SU-DHL-6 (cell line): ENCODE data around the gene IFITM5.
"Not testable (repeated sequence)": the region's sequence is repeated elsewhere in the genome, so short reads cannot be mapped to it uniquely, and the experiment has no call there.

Experiments used
- H2AFZ ChIP-seq: fragments of 200-600 bp; sonication (generic); 2 replicates; pipeline ENCODE4 v1.6.1; 2014; ENCODE audit warnings: low read depth, mild to moderate bottlenecking, moderate library complexity, mixed read lengths, antibody characterized with exemption, low read length; ENCODE audit not compliant: severe bottlenecking
- H3F3A ChIP-seq: fragments of 200-600 bp; shearing (Covaris generic); 2 replicates; pipeline ENCODE4 v1.6.0; 2016; ENCODE audit warnings: antibody characterized with exemption, mild to moderate bottlenecking; ENCODE audit not compliant: insufficient read depth
- H3K27ac ChIP-seq: fragments of 200-600 bp; sonication (generic); 2 replicates; pipeline ENCODE4 v1.5.1; 2016; ENCODE audit warnings: low read depth, mild to moderate bottlenecking, low read length, moderate library complexity, mixed read lengths
- H3K27me3 ChIP-seq: fragments of 200-600 bp; sonication (generic), shearing (Covaris generic); 2 replicates; pipeline ENCODE4 v1.6.0; 2014; ENCODE audit warnings: mild to moderate bottlenecking, low read length
- H3K36me3 ChIP-seq: fragments of 200-600 bp; sonication (generic); 2 replicates; pipeline ENCODE4 v1.6.1; 2014; ENCODE audit warnings: mild to moderate bottlenecking, low read length, mixed read lengths
- H3K4me2 ChIP-seq: fragments of 300-600, 200-600 bp; shearing (Covaris generic), sonication (generic); 2 replicates; pipeline ENCODE4 v1.6.0; 2014; ENCODE audit warnings: low read length, low read depth, mild to moderate bottlenecking; ENCODE audit not compliant: poor library complexity, severe bottlenecking
- H3K4me3 ChIP-seq: fragments of 200-600 bp; sonication (generic); 2 replicates; pipeline ENCODE4 v1.5.1; 2014; ENCODE audit warnings: antibody characterized with exemption, low read length, mild to moderate bottlenecking, mixed read lengths; ENCODE audit not compliant: insufficient read depth, poor library complexity, severe bottlenecking
- H3K79me2 ChIP-seq: fragments of 200-600 bp; sonication (generic); 2 replicates; pipeline ENCODE4 v1.6.1; 2014; ENCODE audit warnings: mild to moderate bottlenecking, low read length, moderate library complexity; ENCODE audit not compliant: insufficient read depth
- H3K9ac ChIP-seq: fragments of 200-600 bp; sonication (generic); 2 replicates; pipeline ENCODE4 v1.7.0; 2014; ENCODE audit warnings: mild to moderate bottlenecking, low read length
- H3K9me2 ChIP-seq: fragments of 200-600 bp; sonication (generic); replicated peaks from 2 replicates; pipeline ENCODE4 v1.6.1; 2014; ENCODE audit warnings: low read length; ENCODE audit not compliant: insufficient read depth
- H3K9me3 ChIP-seq: fragments of 200-600 bp; sonication (generic); 2 replicates; pipeline ENCODE4 v1.6.1; 2014; ENCODE audit warnings: low read length, mixed read lengths; ENCODE audit not compliant: insufficient read depth
- H4K20me1 ChIP-seq: fragments of 200-600 bp; sonication (generic); 2 replicates; pipeline ENCODE4 v1.6.1; 2014; ENCODE audit warnings: low read depth, mild to moderate bottlenecking, antibody characterized with exemption, low read length, moderate library complexity, mixed read lengths
- CTCF ChIP-seq: fragments of 200-600 bp; sonication (generic); IDR thresholded peaks from one replicate; pipeline ENCODE4 v1.5.1; 2017; ENCODE audit warnings: antibody characterized with exemption, mild to moderate bottlenecking, low read length, moderate library complexity; ENCODE audit not compliant: insufficient read depth, poor library complexity, severe bottlenecking
- EZH2phosphoT487 ChIP-seq: fragments of 200-600 bp; sonication (generic), shearing (Covaris generic); conservative IDR thresholded peaks from 2 replicates; pipeline ENCODE4 v1.6.1; 2018; ENCODE audit warnings: mild to moderate bottlenecking, antibody characterized with exemption, low read length, moderate library complexity, mixed read lengths

Gene IFITM5

GRCh38 chr11:315051-315481 is 15.7 kb upstream of the IFITM5 start:
- no peaks in the 10 kb centered on the region for H3K79me2 ChIP-seq
- H2AFZ ChIP-seq: no peak overlapping the region
- H3K4me3 ChIP-seq: no peak overlapping the region
- H3K9me3 ChIP-seq: no peaks in the 10 kb centered on the region
- no peak overlapping the region for H3K9ac ChIP-seq
- H3K27ac ChIP-seq: no peak overlapping the region
- TF ChIP-seq CTCF (no peak), EZH2phosphoT487 (no peak)
- no peaks in the 10 kb centered on the region for H3F3A ChIP-seq
- H3K9me2 ChIP-seq: no peaks in the 10 kb centered on the region
- no peaks in the 10 kb centered on the region for H3K36me3 ChIP-seq
- no peaks in the 10 kb centered on the region for H3K27me3 ChIP-seq
- no peaks in the 10 kb centered on the region for H4K20me1 ChIP-seq
- no peak overlapping the region for H3K4me2 ChIP-seq

GRCh38 chr11:314554-314875 is 15.2 kb upstream of the IFITM5 start:
- H3K4me2 ChIP-seq, H3K9me2 ChIP-seq, H3K9ac ChIP-seq, H3K4me3 ChIP-seq, H3F3A ChIP-seq, H2AFZ ChIP-seq, H3K9me3 ChIP-seq, H4K20me1 ChIP-seq, H3K27ac ChIP-seq, H3K79me2 ChIP-seq, H3K36me3 ChIP-seq, H3K27me3 ChIP-seq: not testable (repeated sequence)

- H3F3A ChIP-seq: no peaks in the 10 kb centered on the region
- no peak within 1 kb of the TSS for H2AFZ ChIP-seq
- no peaks in the 10 kb centered on the region for H4K20me1 ChIP-seq
- no peaks in the 10 kb centered on the region for H3K9me2 ChIP-seq
- no peaks in the 10 kb centered on the region for H3K79me2 ChIP-seq
- H3K27me3 ChIP-seq: no peaks in the 10 kb centered on the region
- H3K9me3 ChIP-seq: no peaks in the 10 kb centered on the region
- no peak within 1 kb of the TSS for H3K4me3 ChIP-seq
- H3K36me3 ChIP-seq: no peaks in the 10 kb centered on the region
- H3K4me2 ChIP-seq: no peak within 1 kb of the TSS
- no peak within 1 kb of the TSS for H3K9ac ChIP-seq
- no peak within 1 kb of the TSS for H3K27ac ChIP-seq
- TF ChIP-seq CTCF (no peak), EZH2phosphoT487 (no peak)
Observed at GRCh38 chr11:313787-314553, 14.6 kb upstream of the IFITM5 start, which contains the start of gene IFITM1. Gene IFITM1, plus strand, starts transcription at chr11:314040. Its CDS starts 131 bp downstream, at chr11:314171.

GRCh38 chr11:313304-313786 is 14.0 kb upstream of the IFITM5 start:
- Histone ChIP-seq H3K4me2 (no peak overlapping the region), H3K36me3 (no peaks in the 10 kb centered on the region), H3K9ac (no peak overlapping the region), H3K9me3 (no peaks in the 10 kb centered on the region), H3F3A (no peaks in the 10 kb centered on the region), H3K27me3 (no peaks in the 10 kb centered on the region), H3K27ac (no peak overlapping the region), H2AFZ (no peak overlapping the region), H3K4me3 (no peak overlapping the region), H4K20me1 (no peaks in the 10 kb centered on the region), H3K79me2 (no peaks in the 10 kb centered on the region), H3K9me2 (no peaks in the 10 kb centered on the region)
- TF ChIP-seq CTCF: no peak
- no peak for TF ChIP-seq EZH2phosphoT487
